Stimulated activated CD4-positive, alpha-beta T cell treated with anti-CD3 and anti-CD28 coated beads, Interleukin-1b, Interleukin-23, amount 100 ng/mL, for 4 hours (primary cell): ENCODE data around the gene MARCKSL1.
"Not testable (repeated sequence)": the region's sequence is repeated elsewhere in the genome, so short reads cannot be mapped to it uniquely, and the experiment has no call there.

Experiments
- DNase-seq, 2 donors: peaks; one replicate each; pipeline ENCODE4 v3.0.0-alpha.2; 2020; ENCODE audit warnings: low read depth in 2 of 2

The MARCKSL1 gene

DNA sequence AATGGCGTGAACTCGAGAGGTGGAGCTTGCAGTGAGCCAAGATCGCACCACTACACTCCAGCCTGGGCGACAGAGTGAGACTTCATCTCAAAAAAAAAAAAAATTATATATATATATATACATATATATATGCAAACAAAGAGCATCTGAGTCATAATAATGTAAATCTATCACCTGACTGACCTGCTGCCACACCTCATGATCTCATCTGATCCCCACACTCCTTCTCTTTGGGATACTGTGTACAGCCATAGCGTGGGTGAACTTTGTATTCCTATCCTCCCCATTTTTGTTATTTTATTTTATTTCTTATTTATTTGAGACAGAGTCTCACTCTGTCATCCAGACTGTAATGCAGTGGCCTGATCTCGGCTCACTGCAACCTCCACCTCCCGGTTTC is 46.8 kb downstream of the MARCKSL1 start:
- no peak for DNase-seq

DNA sequence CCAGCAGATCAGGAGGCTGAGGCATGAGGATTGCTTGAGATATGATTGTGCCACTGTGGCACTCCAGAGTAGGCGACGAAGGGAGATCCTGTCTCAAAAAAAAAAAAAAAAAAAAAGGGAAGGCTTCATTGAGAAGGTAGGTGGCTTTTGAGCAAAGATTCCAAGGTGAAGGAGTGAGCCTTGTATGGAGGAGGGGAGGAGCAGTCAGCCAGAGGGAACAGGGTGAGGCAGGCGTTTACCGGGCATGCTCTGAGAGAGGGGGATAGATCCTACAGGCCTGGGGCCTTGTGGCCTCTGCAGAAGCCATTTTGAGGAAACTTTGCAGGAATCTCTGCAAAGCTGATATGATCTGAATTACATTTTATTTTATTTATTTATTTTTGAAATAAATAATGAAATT is 49.3 kb downstream of the MARCKSL1 start:
- no peak for DNase-seq

DNA sequence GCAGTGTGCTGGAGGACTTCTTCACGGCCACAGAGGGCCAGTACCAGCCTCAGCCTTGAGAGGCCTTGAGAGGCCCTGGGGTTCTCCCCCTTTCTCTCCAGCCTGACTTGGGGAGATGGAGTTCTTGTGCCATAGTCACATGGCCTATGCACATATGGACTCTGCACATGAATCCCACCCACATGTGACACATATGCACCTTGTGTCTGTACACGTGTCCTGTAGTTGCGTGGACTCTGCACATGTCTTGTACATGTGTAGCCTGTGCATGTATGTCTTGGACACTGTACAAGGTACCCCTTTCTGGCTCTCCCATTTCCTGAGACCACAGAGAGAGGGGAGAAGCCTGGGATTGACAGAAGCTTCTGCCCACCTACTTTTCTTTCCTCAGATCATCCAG is 50.4 kb downstream of the MARCKSL1 start:
- DNase-seq, result no peak

DNA sequence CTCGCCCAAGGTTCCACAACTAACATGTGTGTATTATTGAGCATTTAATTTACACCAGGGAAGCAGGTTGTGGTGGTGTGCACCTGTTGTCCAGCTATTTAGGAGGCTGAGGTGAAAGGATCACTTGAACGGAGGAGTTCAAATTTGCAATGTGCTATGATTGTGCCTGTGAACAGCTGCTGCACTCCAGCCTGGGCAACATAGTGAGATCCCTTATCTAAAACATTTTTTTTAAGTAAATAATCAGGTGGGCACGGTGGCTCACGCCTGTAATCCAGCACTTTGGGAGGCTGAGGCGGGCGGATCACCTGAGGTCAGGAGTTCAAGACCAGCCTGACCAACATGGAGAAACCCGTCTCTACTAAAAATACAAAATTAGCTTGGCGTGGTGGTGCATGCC is 51.3 kb downstream of the MARCKSL1 start:
- not testable (repeated sequence) for DNase-seq
